ENCODE results near the gene SBNO2. TPM values are rescaled to one million over a fixed set of nuclear protein-coding genes. Genes with fewer than 3 reads are reported as not detected.
"Not testable (repeated sequence)": the region's sequence is repeated elsewhere in the genome, so short reads cannot be mapped to it uniquely, and the experiment has no call there.

Gene SBNO2
- total RNA-seq, 2 experiments from 2014 or later = 112 to 117 TPM

- Mint-ChIP-seq H3K36me3 (ENCODE audit: low read depth) (peaks cover 26% of the 10 kb centered on the region), H3K4me1 (ENCODE audit: low read depth) (peaks cover 49% of the 10 kb centered on the region), H3K27me3 (ENCODE audit: low read depth) (no peaks in the 10 kb centered on the region), H3K27ac (peak overlapping the region; percentile 97), H3K4me3 (peak overlapping the region; percentile 95), H3K9me3 (no peaks in the 10 kb centered on the region)
- peak; percentile 97 for DNase-seq
- intact Hi-C loops (cut with micrococcal nuclease) = loop anchor here (1.0 to 2.0 kb wide), 7 partner anchors 30 to 335 kb away; partner anchors contain the start of genes ARHGAP45, PTBP1, RNU6-2 and SBNO2
- CTCF ChIA-PET = interaction anchor here (0.6 to 1.7 kb wide), 3 partner anchors 19 to 72 kb away, joined by 3 to 4 read pairs (median 3); no protein-coding TSS in a partner anchor
These were observed 42.1 kb downstream of the SBNO2 start for GRCh38 chr19:1131718-1132551.

- Mint-ChIP-seq H3K27me3 (ENCODE audit: low read depth) (no peaks in the 10 kb centered on the region), H3K36me3 (ENCODE audit: low read depth) (peaks cover 28% of the 10 kb centered on the region), H3K27ac (peak overlapping the region; percentile 97), H3K4me3 (peak overlapping the region; percentile 95), H3K4me1 (ENCODE audit: low read depth) (peaks cover 47% of the 10 kb centered on the region), H3K9me3 (no peaks in the 10 kb centered on the region)
- intact Hi-C loops (cut with micrococcal nuclease) = no loop called here
- CTCF ChIA-PET = interaction anchor here (0.6 to 1.7 kb wide), 7 partner anchors 9 to 110 kb away, joined by 3 to 5 read pairs (median 4); partner anchors contain the start of gene ATP5F1D
- peak; percentile 78 for DNase-seq
These were observed 43.0 kb downstream of the SBNO2 start for GRCh38 chr19:1130771-1131717.

GRCh38 chr19:1129535-1129934, 44.5 kb downstream of the SBNO2 start:
- Mint-ChIP-seq H3K9me3 (no peaks in the 10 kb centered on the region), H3K4me1 (ENCODE audit: low read depth) (peaks cover 40% of the 10 kb centered on the region), H3K27ac (peak overlapping the region; percentile 97), H3K4me3 (peak overlapping the region; percentile 95), H3K36me3 (ENCODE audit: low read depth) (peaks cover 31% of the 10 kb centered on the region), H3K27me3 (ENCODE audit: low read depth) (no peaks in the 10 kb centered on the region)
- CTCF ChIA-PET = interaction anchor here (1.0 kb wide), 1 partner anchor 16 kb away, joined by 3 read pairs; no protein-coding TSS in a partner anchor
- no peak for DNase-seq
- intact Hi-C loops (cut with micrococcal nuclease) = no loop called here

GRCh38 chr19:1129084-1129483, 45.0 kb downstream of the SBNO2 start:
- H3K27ac Mint-ChIP-seq; H3K9me3 Mint-ChIP-seq; H3K27me3 Mint-ChIP-seq (ENCODE audit: low read depth); intact Hi-C loops (cut with micrococcal nuclease); DNase-seq; H3K4me3 Mint-ChIP-seq: not testable (repeated sequence)
- Mint-ChIP-seq H3K36me3 (ENCODE audit: low read depth) (peaks cover 32% of the 10 kb centered on the region), H3K4me1 (ENCODE audit: low read depth) (peaks cover 36% of the 10 kb centered on the region)
- CTCF ChIA-PET = interaction anchor here (0.6 to 1.0 kb wide), 2 partner anchors 16 to 289 kb away, joined by 3 read pairs; no protein-coding TSS in a partner anchor

GRCh38 chr19:1128106-1128505, 46.0 kb downstream of the SBNO2 start:
- intact Hi-C loops (cut with micrococcal nuclease) = no loop called here
- no peak overlapping the region for H3K4me3 Mint-ChIP-seq
- peak overlapping the region; percentile 36 for H3K27ac Mint-ChIP-seq
- CTCF ChIA-PET = no interaction called here
- peaks cover 28% of the 10 kb centered on the region for H3K4me1 Mint-ChIP-seq (ENCODE audit: low read depth)
- DNase-seq = no peak
- H3K27me3 Mint-ChIP-seq (ENCODE audit: low read depth) = no peaks in the 10 kb centered on the region
- H3K9me3 Mint-ChIP-seq = no peaks in the 10 kb centered on the region
- H3K36me3 Mint-ChIP-seq (ENCODE audit: low read depth) = peaks cover 31% of the 10 kb centered on the region

- intact Hi-C loops (cut with micrococcal nuclease) = no loop called here
- Mint-ChIP-seq H3K4me1 (ENCODE audit: low read depth) (peaks cover 23% of the 10 kb centered on the region), H3K27ac (no peak overlapping the region), H3K36me3 (ENCODE audit: low read depth) (peaks cover 35% of the 10 kb centered on the region), H3K4me3 (no peak overlapping the region), H3K27me3 (ENCODE audit: low read depth) (no peaks in the 10 kb centered on the region), H3K9me3 (no peaks in the 10 kb centered on the region)
- no peak for DNase-seq
- CTCF ChIA-PET = no interaction called here
These were observed 46.9 kb downstream of the SBNO2 start for GRCh38 chr19:1126984-1127760.

- Mint-ChIP-seq H3K36me3 (ENCODE audit: low read depth) (peaks cover 44% of the 10 kb centered on the region), H3K27me3 (ENCODE audit: low read depth) (no peaks in the 10 kb centered on the region), H3K4me3 (no peak overlapping the region), H3K4me1 (ENCODE audit: low read depth) (peaks cover 23% of the 10 kb centered on the region), H3K27ac (peak overlapping the region; percentile 30), H3K9me3 (no peaks in the 10 kb centered on the region)
- CTCF ChIA-PET = interaction anchor here (0.7 kb wide), 1 partner anchor 36 kb away, joined by 6 read pairs; no protein-coding TSS in a partner anchor
- intact Hi-C loops (cut with micrococcal nuclease) = no loop called here
- DNase-seq = no peak
These were observed 48.2 kb downstream of the SBNO2 start for GRCh38 chr19:1125601-1126467.

GRCh38 chr19:1123885-1124677, 50.0 kb downstream of the SBNO2 start:
- H3K27ac Mint-ChIP-seq = no peak overlapping the region
- peaks cover 11% of the 10 kb centered on the region for H3K4me1 Mint-ChIP-seq (ENCODE audit: low read depth)
- CTCF ChIA-PET = interaction anchor here (0.6 to 1.7 kb wide), 3 partner anchors 10 to 204 kb away, joined by 3 to 11 read pairs (median 3); no protein-coding TSS in a partner anchor
- intact Hi-C loops (cut with micrococcal nuclease) = no loop called here
- H3K9me3 Mint-ChIP-seq = no peaks in the 10 kb centered on the region
- peaks cover 45% of the 10 kb centered on the region for H3K36me3 Mint-ChIP-seq (ENCODE audit: low read depth)
- DNase-seq = no peak
- H3K27me3 Mint-ChIP-seq (ENCODE audit: low read depth) = no peaks in the 10 kb centered on the region
- H3K4me3 Mint-ChIP-seq = no peak overlapping the region

GRCh38 chr19:1123381-1123780, 50.7 kb downstream of the SBNO2 start:
- CTCF ChIA-PET = interaction anchor here (0.6 to 1.7 kb wide), 3 partner anchors 10 to 203 kb away, joined by 3 to 11 read pairs (median 3); no protein-coding TSS in a partner anchor
- H3K27me3 Mint-ChIP-seq (ENCODE audit: low read depth) = no peaks in the 10 kb centered on the region
- peaks cover 9% of the 10 kb centered on the region for H3K4me1 Mint-ChIP-seq (ENCODE audit: low read depth)
- H3K27ac Mint-ChIP-seq = no peak overlapping the region
- no peak overlapping the region for H3K4me3 Mint-ChIP-seq
- DNase-seq = no peak
- intact Hi-C loops (cut with micrococcal nuclease) = no loop called here
- H3K9me3 Mint-ChIP-seq = no peaks in the 10 kb centered on the region
- peaks cover 48% of the 10 kb centered on the region for H3K36me3 Mint-ChIP-seq (ENCODE audit: low read depth)

- peaks cover 9% of the 10 kb centered on the region for H3K4me1 Mint-ChIP-seq (ENCODE audit: low read depth)
- DNase-seq = peak; percentile 67
- intact Hi-C loops (cut with micrococcal nuclease) = no loop called here
- no peaks in the 10 kb centered on the region for H3K9me3 Mint-ChIP-seq
- no peak overlapping the region for H3K4me3 Mint-ChIP-seq
- CTCF ChIA-PET = interaction anchor here (1.7 kb wide), 1 partner anchor 9 kb away, joined by 11 read pairs; no protein-coding TSS in a partner anchor
- H3K36me3 Mint-ChIP-seq (ENCODE audit: low read depth) = peaks cover 52% of the 10 kb centered on the region
- H3K27me3 Mint-ChIP-seq (ENCODE audit: low read depth) = no peaks in the 10 kb centered on the region
- H3K27ac Mint-ChIP-seq = peak overlapping the region; percentile 73
These were observed 51.1 kb downstream of the SBNO2 start for GRCh38 chr19:1122972-1123363.

All from activated naive CD4-positive, alpha-beta T cell treated with anti-CD3 and anti-CD28 coated beads for 36 hours (primary cell).